ENCODE measurements around the gene M6PR.

The M6PR gene

GRCh38 chr12:8913702-8914032 is 35.8 kb downstream of the M6PR start:
- DNase-seq (ENCODE audit: low read depth), result no peak
- peak overlapping the region; percentile 48 for H3K4me3 ChIP-seq (ENCODE audit: control insufficient read depth, low read depth, low read length)

GRCh38 chr12:8912914-8913313 is 36.5 kb downstream of the M6PR start:
- H3K4me3 ChIP-seq (ENCODE audit: control insufficient read depth, low read depth, low read length), result no peak overlapping the region
- DNase-seq (ENCODE audit: low read depth), result no peak
- no peak for TF ChIP-seq CTCF (IDR thresholded peaks at IDR 0.05; ENCODE audit: control insufficient read depth, insufficient read depth, low read depth, low read length, missing control alignments)

More at GRCh38 chr12:8913702-8914032, 35.8 kb downstream of the M6PR start:
- no peak for TF ChIP-seq CTCF (IDR thresholded peaks at IDR 0.05; ENCODE audit: control insufficient read depth, insufficient read depth, low read depth, low read length, missing control alignments)

- DNase-seq (ENCODE audit: low read depth), result no peak
- TF ChIP-seq CTCF (IDR thresholded peaks at IDR 0.05; ENCODE audit: control insufficient read depth, insufficient read depth, low read depth, low read length, missing control alignments), result no peak
- no peak overlapping the region for H3K4me3 ChIP-seq (ENCODE audit: control insufficient read depth, low read depth, low read length)
Observed at GRCh38 chr12:8911606-8912268, 37.7 kb downstream of the M6PR start.

- TF ChIP-seq CTCF (IDR thresholded peaks at IDR 0.05; ENCODE audit: control insufficient read depth, insufficient read depth, low read depth, low read length, missing control alignments), result no peak
- H3K4me3 ChIP-seq (ENCODE audit: control insufficient read depth, low read depth, low read length), result no peak overlapping the region
- DNase-seq (ENCODE audit: low read depth), result no peak
Observed at GRCh38 chr12:8909752-8910151, 39.7 kb downstream of the M6PR start.

- DNase-seq (ENCODE audit: low read depth), result no peak
- no peak for TF ChIP-seq CTCF (IDR thresholded peaks at IDR 0.05; ENCODE audit: control insufficient read depth, insufficient read depth, low read depth, low read length, missing control alignments)
- H3K4me3 ChIP-seq (ENCODE audit: control insufficient read depth, low read depth, low read length), result no peak overlapping the region
Observed at GRCh38 chr12:8907513-8907912, 41.9 kb downstream of the M6PR start.

GRCh38 chr12:8906266-8907180 is 42.9 kb downstream of the M6PR start:
- TF ChIP-seq CTCF (IDR thresholded peaks at IDR 0.05; ENCODE audit: control insufficient read depth, insufficient read depth, low read depth, low read length, missing control alignments), result no peak
- H3K4me3 ChIP-seq (ENCODE audit: control insufficient read depth, low read depth, low read length), result no peak overlapping the region
- DNase-seq (ENCODE audit: low read depth), result no peak
